Esophagus (tissue), 2 donors: ENCODE results near the gene GTF3C5. TPM values are rescaled to one million over a fixed set of nuclear protein-coding genes. Genes with fewer than 3 reads are reported as not detected.
A peak's percentile ranks its signal among the peaks of the same experiment; 100 is the strongest.

Source experiments
- H3K27ac ChIP-seq, 2 donors: one replicate each; pipeline ENCODE4 v1.5.1; 2013; ENCODE audit warnings: low read depth in 2 of 2, mild to moderate bottlenecking in 2 of 2, inconsistent platforms in 1 of 2, low read length in 1 of 2, moderate library complexity in 1 of 2
- H3K27me3 ChIP-seq, 2 donors: one replicate each; pipeline ENCODE4 v1.6.1; 2013; ENCODE audit warnings: low read length in 2 of 2, control low read depth in 1 of 2, mild to moderate bottlenecking in 1 of 2; ENCODE audit not compliant: insufficient read depth in 2 of 2, control insufficient read depth in 1 of 2
- H3K36me3 ChIP-seq, 2 donors: one replicate each; pipeline ENCODE4 v1.6.1; 2013; ENCODE audit warnings: low read length in 1 of 2; ENCODE audit not compliant: control insufficient read depth in 2 of 2, insufficient read depth in 2 of 2
- H3K4me1 ChIP-seq, 2 donors: one replicate each; pipeline ENCODE4 v1.6.1; 2013; ENCODE audit warnings: low read length in 1 of 2; ENCODE audit not compliant: control insufficient read depth in 2 of 2, insufficient read depth in 2 of 2
- H3K4me3 ChIP-seq, 2 donors: one replicate each; pipeline ENCODE4 v1.5.1; 2013; ENCODE audit warnings: low read length in 2 of 2, mild to moderate bottlenecking in 2 of 2, low read depth in 1 of 2, moderate library complexity in 1 of 2
- H3K9me3 ChIP-seq, 2 donors: one replicate each; pipeline ENCODE4 v1.6.1; 2013; ENCODE audit warnings: mild to moderate bottlenecking in 2 of 2, low read depth in 1 of 2, low read length in 1 of 2, moderate library complexity in 1 of 2; ENCODE audit not compliant: control insufficient read depth in 2 of 2, insufficient read depth in 1 of 2
- WGBS, 2 donors: extraction: QIAGEN DNeasy Blood & Tissue Kit; methylation state at CpG; one replicate each; pipeline ENCODE4 v1.1.7; 2013; 5-methylcytosine and 5-hydroxymethylcytosine counted together
- polyA plus RNA-seq, 2 donors: library from polyadenylated mRNA; stranded (reverse); fragments of 200-250 nt; gene quantifications; one replicate each; pipeline ENCODE4 v1.2.3, GENCODE V29; 2013
- donor health status: healthy with polysubstance abuse.
- donor health status: Bipolar disorder and iron deficiency.

Gene GTF3C5
- polyA plus RNA-seq, 2 donors, result 46.3 to 64.0 TPM

DNA sequence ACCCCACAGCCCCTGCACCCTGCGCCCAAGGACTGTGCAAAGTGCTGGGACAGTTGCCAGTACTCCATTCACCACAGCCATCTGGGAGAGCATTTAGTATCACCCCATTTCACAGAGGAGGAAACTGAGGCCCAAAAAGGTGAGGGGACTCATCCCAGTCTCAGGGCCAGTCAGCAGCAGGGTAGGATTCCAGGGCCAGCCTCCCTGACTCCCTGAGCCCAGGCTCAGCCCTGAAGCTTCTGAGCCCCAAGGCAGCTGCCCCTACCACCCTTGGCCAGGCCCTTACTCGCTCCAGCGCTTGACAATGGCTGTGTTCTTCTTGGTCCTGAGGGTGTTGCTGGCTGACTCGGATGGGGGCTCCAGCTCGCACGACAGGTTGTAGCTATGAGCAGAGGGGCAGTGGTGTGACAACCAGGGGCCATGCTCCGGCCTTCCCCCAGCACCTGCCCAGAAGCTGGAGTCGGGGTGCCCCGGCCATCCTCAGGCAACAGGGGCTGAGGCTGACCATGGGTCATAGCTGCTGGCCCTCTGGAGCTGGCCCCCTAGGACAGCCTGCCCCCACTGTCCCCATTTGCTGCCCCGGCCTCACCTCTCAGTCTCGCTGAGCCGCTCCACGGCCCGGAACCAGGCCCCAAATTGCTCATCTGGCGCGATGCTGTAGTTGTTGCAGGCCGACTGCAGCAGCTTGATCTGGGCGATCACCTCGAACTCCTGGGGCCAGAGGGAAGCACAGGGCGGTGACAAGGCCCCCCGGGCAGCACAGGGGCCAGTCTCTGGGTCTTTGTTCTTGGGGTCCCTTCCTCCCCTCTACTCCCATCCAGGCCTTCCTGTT, 71.6 kb downstream of the GTF3C5 start:
- Histone ChIP-seq H3K4me3 (no peak overlapping the region), H3K27me3 (no peaks in the 10 kb centered on the region), H3K4me1 (no peaks in the 10 kb centered on the region), H3K27ac (no peak overlapping the region), H3K36me3 (peaks cover 49 to 82% of the 10 kb centered on the region in 2 donors), H3K9me3 (peaks cover 0 to 10% of the 10 kb centered on the region in 2 donors)
- 93% methylated on average over 18 to 21 of the region's 21 CpGs for whole genome bisulfite sequencing, 2 donors

DNA sequence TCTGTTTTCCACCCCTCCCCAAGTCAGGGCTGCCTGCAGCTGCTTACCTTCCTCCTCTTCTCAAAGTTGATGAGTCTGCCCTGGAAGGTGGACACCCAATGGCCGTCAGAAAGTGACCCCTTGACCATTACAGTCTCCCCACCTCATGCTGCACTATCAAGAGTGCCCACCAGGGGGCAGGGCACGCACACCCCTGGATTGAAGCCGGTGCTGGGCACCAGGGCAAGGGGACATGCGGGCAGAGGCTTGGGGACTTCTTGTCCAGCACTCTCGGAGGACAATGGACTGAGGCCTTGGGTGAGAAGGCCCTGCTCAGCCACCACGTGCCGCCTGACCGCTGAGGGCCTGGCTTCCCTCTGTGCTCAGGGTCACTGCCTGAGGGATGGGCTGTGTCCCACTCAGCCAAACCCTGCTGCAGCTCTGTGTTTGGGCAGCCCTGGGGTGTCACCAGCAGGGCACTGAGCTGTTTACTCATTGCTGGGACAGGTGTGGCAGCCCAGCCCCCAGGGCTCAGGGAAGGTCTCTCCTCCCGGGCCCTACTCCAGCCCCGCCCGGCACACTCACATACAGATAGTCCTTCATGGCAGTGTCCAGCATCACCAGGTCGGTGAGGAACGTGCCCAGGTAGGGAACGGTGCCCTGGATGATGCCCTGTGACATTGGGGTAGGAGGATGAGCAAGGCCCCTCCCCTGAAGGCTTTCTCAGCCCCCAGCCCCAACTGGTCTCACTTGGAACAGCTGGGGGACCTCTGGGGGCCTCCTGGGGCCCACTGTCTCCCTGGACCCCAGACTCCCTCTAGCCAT, 72.6 kb downstream of the GTF3C5 start:
- H3K9me3 ChIP-seq, result peaks cover 0 to 3% of the 10 kb centered on the region in 2 donors
- H3K4me1 ChIP-seq, result no peaks in the 10 kb centered on the region
- H3K27ac ChIP-seq, result peak overlapping the region in 1 of 2 donors; percentile 56
- 41 to 46% methylated on average over 14 of the region's 14 CpGs for WGBS, 2 donors
- no peak overlapping the region for H3K4me3 ChIP-seq
- no peaks in the 10 kb centered on the region for H3K27me3 ChIP-seq
- H3K36me3 ChIP-seq, result peaks cover 52 to 84% of the 10 kb centered on the region in 2 donors

DNA sequence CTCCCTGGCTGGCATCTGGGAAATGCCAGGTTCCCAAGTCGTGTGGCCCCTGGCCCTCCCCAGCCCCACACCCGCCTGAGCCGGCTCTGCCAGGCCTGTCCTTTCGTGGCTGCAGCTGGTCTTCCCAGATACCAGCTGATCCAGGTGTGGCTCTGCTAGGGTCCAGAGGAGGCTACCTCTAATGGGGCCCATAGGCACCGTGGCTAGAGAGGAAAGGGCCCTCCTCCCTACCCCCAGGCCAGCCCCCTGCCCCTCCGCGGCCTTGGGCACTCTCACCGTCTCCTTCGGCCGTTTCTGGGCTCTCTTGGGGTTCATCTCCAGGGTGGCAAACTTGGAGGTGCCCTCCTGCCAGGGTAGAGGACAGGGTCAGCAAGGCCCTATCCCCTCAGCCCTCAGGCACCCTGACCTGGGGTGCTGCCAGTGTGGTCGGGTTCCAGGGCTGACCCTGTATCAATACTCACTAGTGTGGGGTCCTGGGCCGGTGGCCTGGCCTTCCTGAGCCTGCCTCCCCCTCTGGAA, 73.2 kb downstream of the GTF3C5 start:
- Histone ChIP-seq H3K4me1 (no peaks in the 10 kb centered on the region), H3K27me3 (no peaks in the 10 kb centered on the region), H3K36me3 (peaks cover 53 to 84% of the 10 kb centered on the region in 2 donors), H3K9me3 (no peaks in the 10 kb centered on the region), H3K27ac (peak overlapping the region in 1 of 2 donors; percentile 56), H3K4me3 (no peak overlapping the region)
- 75 to 84% methylated on average over 12 of the region's 12 CpGs for WGBS, 2 donors

DNA sequence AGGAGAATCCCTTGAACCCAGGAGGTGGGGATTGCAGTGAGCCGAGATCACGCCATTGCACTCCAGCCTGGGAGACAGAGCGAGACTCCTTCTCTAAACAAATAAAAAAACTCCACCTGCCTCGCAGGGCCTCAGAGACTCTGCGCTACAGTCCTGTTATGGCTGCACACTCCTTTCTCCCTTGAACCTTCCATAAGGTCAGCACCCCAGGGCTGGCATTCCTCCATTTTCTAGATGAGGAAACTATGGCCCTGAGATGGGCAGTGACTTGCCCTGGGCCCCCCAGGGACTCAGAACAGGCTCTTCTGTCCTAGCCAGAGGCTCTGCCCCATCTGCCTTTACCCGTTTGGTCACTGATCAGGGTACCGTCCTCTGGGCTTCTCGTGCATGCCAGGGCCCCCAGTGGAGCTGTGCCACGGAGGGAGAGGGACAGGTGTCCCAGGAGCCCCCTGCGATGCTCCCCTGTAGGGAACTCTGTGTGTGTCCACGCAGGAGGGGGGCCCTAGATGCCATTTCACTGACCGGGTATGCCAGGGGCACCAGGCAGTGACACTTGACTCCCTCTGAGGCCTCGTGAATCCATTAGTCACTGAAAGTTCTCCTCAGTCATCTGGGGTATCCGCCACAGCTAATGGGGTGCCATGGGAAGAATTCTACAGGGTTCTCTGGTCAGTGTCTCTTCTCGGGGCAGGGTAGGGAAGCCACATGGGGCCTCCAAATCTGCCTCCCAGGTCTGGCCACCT, 74.1 kb downstream of the GTF3C5 start:
- H3K36me3 ChIP-seq, result peaks cover 52 to 79% of the 10 kb centered on the region in 2 donors
- H3K4me1 ChIP-seq, result no peaks in the 10 kb centered on the region
- no peaks in the 10 kb centered on the region for H3K27me3 ChIP-seq
- H3K4me3 ChIP-seq, result no peak overlapping the region
- no peaks in the 10 kb centered on the region for H3K9me3 ChIP-seq
- no peak overlapping the region for H3K27ac ChIP-seq
- 86% methylated on average over 15 of the region's 15 CpGs for WGBS, 2 donors

DNA sequence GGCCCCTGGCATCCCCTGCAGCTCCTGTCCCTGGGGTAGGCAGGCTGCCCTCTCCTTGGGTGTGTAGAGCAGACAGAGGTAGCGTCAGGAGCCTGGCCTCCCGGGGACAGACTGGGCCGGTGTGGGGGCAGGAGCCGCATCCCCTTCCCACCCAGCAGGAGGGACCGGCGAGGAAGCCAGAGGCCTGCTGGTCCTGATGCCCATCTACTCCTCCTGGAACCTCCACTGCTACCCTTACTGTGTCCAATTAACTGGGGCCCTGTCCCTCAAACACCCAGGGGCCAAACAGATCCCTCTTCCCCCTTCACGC, 74.6 kb downstream of the GTF3C5 start:
- WGBS, 2 donors, result 86 to 89% methylated on average over 4 to 7 of the region's 7 CpGs
- Histone ChIP-seq H3K36me3 (peaks cover 52 to 80% of the 10 kb centered on the region in 2 donors), H3K4me3 (no peak overlapping the region), H3K9me3 (no peaks in the 10 kb centered on the region), H3K27me3 (no peaks in the 10 kb centered on the region), H3K27ac (no peak overlapping the region), H3K4me1 (no peaks in the 10 kb centered on the region)

DNA sequence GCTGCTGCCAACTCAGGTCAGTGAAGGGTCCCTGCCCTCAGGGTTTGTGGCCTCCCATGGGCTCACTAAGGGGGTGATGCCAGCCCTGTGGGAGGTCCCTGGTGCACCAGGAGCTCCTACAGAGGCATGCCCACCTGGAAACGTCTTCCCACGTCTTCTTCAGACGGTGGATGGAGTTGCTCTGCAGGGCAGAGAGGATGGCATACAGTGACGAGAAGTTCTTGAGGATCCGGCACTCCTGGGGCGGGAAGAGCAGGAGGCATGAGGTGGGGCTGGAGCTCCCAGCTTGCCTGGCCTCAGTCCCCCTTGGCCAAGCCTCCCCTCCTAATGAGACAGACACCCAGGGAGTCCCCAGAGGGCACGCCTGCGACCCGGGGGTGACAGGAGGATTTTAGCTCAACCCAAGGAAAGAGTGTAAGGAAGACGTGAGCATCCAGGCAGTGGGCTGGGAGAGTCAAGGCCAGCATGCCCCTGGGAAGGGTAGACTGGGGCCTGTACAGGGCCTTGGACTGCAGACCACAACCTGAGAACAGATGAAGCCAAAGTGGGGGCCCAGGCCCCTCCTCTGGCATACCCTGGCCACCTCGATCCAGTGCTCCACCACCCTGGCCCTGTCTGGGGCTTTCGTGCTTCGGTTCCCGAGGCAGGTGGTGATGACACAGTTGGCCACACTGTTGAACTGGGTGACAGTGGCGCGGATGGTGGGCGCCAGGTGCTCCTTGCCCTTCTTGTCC, 75.9 kb downstream of the GTF3C5 start:
- no peaks in the 10 kb centered on the region for H3K4me1 ChIP-seq
- H3K27me3 ChIP-seq, result no peaks in the 10 kb centered on the region
- H3K36me3 ChIP-seq, result peaks cover 42 to 75% of the 10 kb centered on the region in 2 donors
- no peak overlapping the region for H3K27ac ChIP-seq
- 93 to 94% methylated on average over 17 of the region's 17 CpGs for WGBS, 2 donors
- H3K4me3 ChIP-seq, result no peak overlapping the region
- H3K9me3 ChIP-seq, result no peaks in the 10 kb centered on the region

DNA sequence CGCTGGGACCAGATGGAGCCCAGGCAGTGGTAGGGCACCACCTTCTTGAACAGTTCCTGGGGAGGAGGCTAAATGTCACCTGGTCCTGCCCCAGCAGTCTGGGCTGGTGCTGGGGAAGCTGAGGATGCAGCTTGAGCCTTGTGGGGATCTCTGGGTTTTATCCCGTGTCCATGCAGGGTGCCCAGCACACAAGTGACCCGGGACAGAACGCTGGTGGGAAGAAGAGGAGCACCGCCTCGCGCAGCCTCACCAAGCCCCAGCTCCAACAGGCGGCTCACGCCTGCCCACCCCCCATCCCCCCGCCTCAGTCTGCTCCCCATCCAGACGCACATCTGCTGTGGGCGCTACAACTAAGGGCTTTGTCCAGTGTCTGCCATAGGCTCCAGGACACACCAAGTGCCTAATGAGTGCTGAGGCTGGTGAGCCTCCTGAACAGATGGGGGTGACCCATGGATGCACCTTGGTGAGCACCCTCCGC, 76.5 kb downstream of the GTF3C5 start:
- Histone ChIP-seq H3K36me3 (peaks cover 42 to 75% of the 10 kb centered on the region in 2 donors), H3K4me1 (peaks cover 0 to 4% of the 10 kb centered on the region in 2 donors), H3K4me3 (no peak overlapping the region), H3K27me3 (no peaks in the 10 kb centered on the region), H3K9me3 (no peaks in the 10 kb centered on the region), H3K27ac (no peak overlapping the region)
- WGBS, 2 donors, result 92 to 93% methylated on average over 13 of the region's 13 CpGs
